Measurements from ENCODE around the gene ENPEP. TPM values are rescaled to one million over a fixed set of nuclear protein-coding genes. Genes with fewer than 3 reads are reported as not detected.

The ENPEP gene
- total RNA-seq, 2 experiments from 2014 or later = 0.05 TPM; not detected in 1

DNA sequence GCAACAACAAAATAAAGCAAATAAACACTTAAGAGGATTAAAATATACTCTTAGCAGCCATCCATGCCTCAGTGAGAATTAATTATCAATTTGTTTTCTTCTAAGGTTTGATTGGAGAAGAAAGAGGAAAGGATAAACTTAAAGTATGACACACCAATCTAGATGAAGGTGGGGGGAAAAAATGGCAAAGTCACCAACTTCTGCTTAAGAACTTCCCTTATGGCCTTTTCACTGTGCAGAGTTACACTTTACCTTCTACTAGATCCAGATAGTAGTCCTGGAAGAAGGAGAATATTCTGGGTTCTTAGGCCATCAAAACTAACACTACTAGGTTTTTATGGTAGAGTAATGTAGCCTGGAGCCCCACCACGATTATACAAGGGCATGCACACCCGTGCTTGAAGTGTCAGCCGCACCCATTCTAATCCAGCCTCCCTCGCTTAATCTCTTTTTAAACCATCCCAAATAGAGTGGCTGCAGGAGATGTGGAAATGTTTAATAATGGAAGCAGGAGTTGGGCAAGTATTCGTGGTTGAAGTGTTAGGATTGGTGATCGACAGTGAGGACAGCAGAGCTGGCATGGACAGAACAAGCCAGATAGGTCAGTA lies 14.1 kb downstream of the ENPEP start:
- Mint-ChIP-seq H3K4me1 (ENCODE audit: low read depth) (peaks cover 3% of the 10 kb centered on the region), H3K27ac (no peak overlapping the region), H3K36me3 (ENCODE audit: low read depth) (no peaks in the 10 kb centered on the region), H3K27me3 (peaks cover 16% of the 10 kb centered on the region), H3K4me3 (no peak overlapping the region), H3K9me3 (no peaks in the 10 kb centered on the region)
- no peak for ATAC-seq
- DNase-seq = no peak
- intact Hi-C loops (cut with micrococcal nuclease) = no loop called here
- POLR2A ChIA-PET = no interaction called here
- CTCF ChIA-PET = no interaction called here
- no peak for TF ChIP-seq CTCF (IDR thresholded peaks at IDR 0.05)

- H3K4me1 Mint-ChIP-seq (ENCODE audit: low read depth) = no peaks in the 10 kb centered on the region
- H3K4me3 Mint-ChIP-seq = no peak overlapping the region
- H3K9me3 Mint-ChIP-seq = no peaks in the 10 kb centered on the region
- TF ChIP-seq CTCF (IDR thresholded peaks at IDR 0.05) = no peak
- DNase-seq = no peak
- POLR2A ChIA-PET = no interaction called here
- H3K27ac Mint-ChIP-seq = no peak overlapping the region
- CTCF ChIA-PET = interaction anchor here (1.5 kb wide), 1 partner anchor 20 kb away, joined by 4 read pairs; no protein-coding TSS in a partner anchor
- H3K27me3 Mint-ChIP-seq = peaks cover 8% of the 10 kb centered on the region
- intact Hi-C loops (cut with micrococcal nuclease) = no loop called here
- no peak for ATAC-seq
- H3K36me3 Mint-ChIP-seq (ENCODE audit: low read depth) = no peaks in the 10 kb centered on the region
These were observed 16.6 kb downstream of the ENPEP start for GRCh38 chr4:110492522-110492921.

GRCh38 chr4:110493520-110493919 lies 17.6 kb downstream of the ENPEP start:
- Mint-ChIP-seq H3K27me3 (peaks cover 6% of the 10 kb centered on the region), H3K4me3 (no peak overlapping the region), H3K4me1 (ENCODE audit: low read depth) (no peaks in the 10 kb centered on the region), H3K9me3 (no peaks in the 10 kb centered on the region), H3K36me3 (ENCODE audit: low read depth) (no peaks in the 10 kb centered on the region), H3K27ac (no peak overlapping the region)
- ChIA-PET CTCF (interaction anchor here (1.5 kb wide), 1 partner anchor 19 kb away, joined by 4 read pairs; no protein-coding TSS in a partner anchor), POLR2A (no interaction called here)
- no peak for TF ChIP-seq CTCF (IDR thresholded peaks at IDR 0.05)
- no peak for ATAC-seq
- DNase-seq = no peak
- intact Hi-C loops (cut with micrococcal nuclease) = no loop called here

- no peak for ATAC-seq
- CTCF ChIA-PET = interaction anchor here (1.1 kb wide), 1 partner anchor 492 kb away, joined by 4 read pairs; no protein-coding TSS in a partner anchor
These were observed 22.5 kb downstream of the ENPEP start for GRCh38 chr4:110498420-110498819.

More at GRCh38 chr4:110498420-110498819, 22.5 kb downstream of the ENPEP start:
- H3K9me3 Mint-ChIP-seq = no peaks in the 10 kb centered on the region
- no peaks in the 10 kb centered on the region for H3K36me3 Mint-ChIP-seq (ENCODE audit: low read depth)
- POLR2A ChIA-PET = no interaction called here
- intact Hi-C loops (cut with micrococcal nuclease) = no loop called here
- no peaks in the 10 kb centered on the region for H3K4me1 Mint-ChIP-seq (ENCODE audit: low read depth)
- H3K4me3 Mint-ChIP-seq = no peak overlapping the region
- no peak overlapping the region for H3K27ac Mint-ChIP-seq
- peaks cover 13% of the 10 kb centered on the region for H3K27me3 Mint-ChIP-seq
- no peak for DNase-seq
- no peak for TF ChIP-seq CTCF (IDR thresholded peaks at IDR 0.05)

All from activated CD8-positive, alpha-beta T cell treated with anti-CD3 and anti-CD28 coated beads for 36 hours (primary cell).